Activated CD4-positive, alpha-beta T cell treated with anti-CD3 and anti-CD28 coated beads, Interleukin-2, amount 10 ng/mL, durations not matched to agents 7 days and 5 days (primary cell): Measurements from ENCODE around the gene UNC13C. TPM values are rescaled to one million over a fixed set of nuclear protein-coding genes. Genes with fewer than 3 reads are reported as not detected.

Experiments used
- CTCF ChIA-PET: fragments of 350-600 bp; sonication (Branson Sonifier 250); formaldehyde crosslinking; loops from one replicate; lab custom pipeline; 2021; ENCODE audit warnings: antibody characterized with exemption; lab: Charles Lee
- POLR2A ChIA-PET: fragments of 350-600 bp; sonication (Branson Sonifier 250); formaldehyde crosslinking; loops from one replicate; lab custom pipeline; 2021; ENCODE audit warnings: antibody characterized with exemption; lab: Charles Lee
- DNase-seq: peaks from one replicate; pipeline ENCODE4 v3.0.0-alpha.2; 2020
- H3K27ac Mint-ChIP-seq: one replicate; pipeline ENCODE4 v1.8.0; 2021; ENCODE audit warnings: mild to moderate bottlenecking, moderate library complexity, mixed read lengths
- H3K27me3 Mint-ChIP-seq: one replicate; pipeline ENCODE4 v1.8.0; 2021; ENCODE audit warnings: mixed read lengths
- H3K36me3 Mint-ChIP-seq: one replicate; pipeline ENCODE4 v1.8.0; 2021; ENCODE audit warnings: low read depth, mixed read lengths
- H3K4me1 Mint-ChIP-seq: one replicate; pipeline ENCODE4 v1.8.0; 2021; ENCODE audit warnings: mixed read lengths
- H3K4me3 Mint-ChIP-seq: one replicate; pipeline ENCODE4 v1.8.0; 2021; ENCODE audit warnings: mild to moderate bottlenecking, moderate library complexity, mixed read lengths
- H3K9me3 Mint-ChIP-seq: one replicate; pipeline ENCODE4 v1.8.0; 2021; ENCODE audit warnings: mixed read lengths
- total RNA-seq, 2 experiments: library from RNA; stranded (reverse); gene quantifications; one replicate each; pipeline ENCODE4 v1.2.3, GENCODE V29; 2021

UNC13C gene
- total RNA-seq, 2 experiments from 2014 or later = not detected

DNA sequence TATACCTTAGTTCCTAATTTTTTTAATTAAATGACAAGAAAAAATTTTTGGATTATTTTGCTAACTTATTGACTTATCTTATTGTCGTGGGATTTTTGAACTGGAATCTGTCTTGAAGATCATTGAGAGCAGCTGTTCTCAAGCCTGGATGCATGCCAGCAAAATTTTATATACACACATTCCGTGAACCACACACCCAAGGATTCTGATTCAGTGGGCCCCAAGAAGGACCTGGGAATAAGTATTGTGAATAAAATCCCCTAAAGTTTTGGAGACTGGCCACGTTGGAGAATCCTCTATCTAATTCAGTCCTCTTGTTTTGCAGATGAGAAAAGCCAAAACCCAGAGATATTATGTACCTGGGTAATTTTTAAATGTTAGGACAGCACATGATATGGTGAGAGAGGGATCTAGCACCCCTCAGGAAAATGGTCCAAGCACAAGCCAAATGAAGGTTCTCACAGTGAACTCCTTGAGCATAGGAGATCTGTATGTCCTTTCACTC, 55.2 kb downstream of the UNC13C start:
- CTCF ChIA-PET = no interaction called here
- H3K4me1 Mint-ChIP-seq = no peaks in the 10 kb centered on the region

DNA sequence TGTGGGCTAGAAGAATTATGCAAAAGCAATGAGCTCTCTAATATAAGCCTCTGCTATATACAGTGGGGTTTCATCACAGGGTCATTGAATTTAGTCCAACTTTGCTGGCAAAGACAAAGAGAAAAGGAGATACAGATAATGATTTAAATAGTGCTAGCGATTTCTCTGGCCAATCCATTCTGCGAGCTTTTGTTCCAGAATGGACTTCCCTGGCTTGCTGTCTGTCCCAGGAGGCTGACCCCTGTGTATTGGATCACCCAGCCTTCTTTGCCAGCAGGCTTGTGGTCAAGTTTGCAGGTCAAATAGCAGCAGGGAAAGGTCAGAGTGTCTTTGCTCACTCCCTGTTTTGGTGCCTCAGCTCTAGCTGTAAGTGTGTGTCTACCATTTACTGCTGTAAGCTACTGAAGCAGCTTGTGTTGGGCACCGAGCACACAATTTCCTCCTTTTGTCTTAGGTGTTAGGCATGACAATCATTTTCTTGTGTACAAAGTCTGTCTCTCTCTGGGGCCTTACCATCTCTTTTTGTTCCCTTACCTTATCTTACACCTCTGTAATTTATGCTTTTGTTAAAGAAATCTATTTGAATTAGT, 55.7 kb downstream of the UNC13C start:
- H3K4me1 Mint-ChIP-seq = no peaks in the 10 kb centered on the region
- H3K27ac Mint-ChIP-seq = no peak overlapping the region
- CTCF ChIA-PET = no interaction called here
- H3K4me3 Mint-ChIP-seq = no peak overlapping the region
- no peaks in the 10 kb centered on the region for H3K36me3 Mint-ChIP-seq
- no peak for DNase-seq
- POLR2A ChIA-PET = no interaction called here
- no peaks in the 10 kb centered on the region for H3K9me3 Mint-ChIP-seq
- H3K27me3 Mint-ChIP-seq = no peaks in the 10 kb centered on the region

More for the DNA sequence above, 55.2 kb downstream of the UNC13C start:
- H3K4me3 Mint-ChIP-seq = no peak overlapping the region
- no peaks in the 10 kb centered on the region for H3K27me3 Mint-ChIP-seq
- DNase-seq = no peak
- no peak overlapping the region for H3K27ac Mint-ChIP-seq
- H3K36me3 Mint-ChIP-seq = no peaks in the 10 kb centered on the region
- POLR2A ChIA-PET = no interaction called here
- H3K9me3 Mint-ChIP-seq = no peaks in the 10 kb centered on the region

GRCh38 chr15:54035616-54036015, 57.4 kb downstream of the UNC13C start:
- H3K27ac Mint-ChIP-seq = no peak overlapping the region
- H3K36me3 Mint-ChIP-seq = no peaks in the 10 kb centered on the region
- DNase-seq = no peak
- no peaks in the 10 kb centered on the region for H3K9me3 Mint-ChIP-seq
- ChIA-PET CTCF (no interaction called here), POLR2A (no interaction called here)
- H3K4me3 Mint-ChIP-seq = no peak overlapping the region
- H3K4me1 Mint-ChIP-seq = no peaks in the 10 kb centered on the region
- no peaks in the 10 kb centered on the region for H3K27me3 Mint-ChIP-seq

DNA sequence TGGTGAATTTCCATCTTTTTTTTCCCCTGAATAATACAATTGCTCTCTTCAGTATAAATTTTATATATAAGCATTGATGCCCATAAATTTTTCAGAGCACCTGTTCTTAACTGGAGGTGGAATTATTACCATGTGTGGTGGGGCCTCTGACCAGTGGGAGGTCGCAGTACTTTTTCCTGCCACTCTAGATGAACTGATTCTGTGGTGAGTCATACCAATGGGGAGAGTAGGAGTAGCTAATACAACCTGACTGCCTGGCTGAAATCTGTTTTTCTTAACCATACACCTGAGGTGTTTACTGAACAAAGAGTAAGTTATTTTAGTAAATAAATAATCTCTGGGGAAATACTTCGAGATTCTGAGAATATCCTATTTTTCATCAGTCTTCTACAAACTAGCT, 67.2 kb downstream of the UNC13C start:
- Mint-ChIP-seq H3K36me3 (no peaks in the 10 kb centered on the region), H3K4me3 (no peak overlapping the region), H3K9me3 (no peaks in the 10 kb centered on the region), H3K4me1 (no peaks in the 10 kb centered on the region), H3K27me3 (no peaks in the 10 kb centered on the region), H3K27ac (no peak overlapping the region)
- DNase-seq = no peak
- ChIA-PET CTCF (no interaction called here), POLR2A (no interaction called here)

GRCh38 chr15:54046093-54046492, 67.9 kb downstream of the UNC13C start:
- DNase-seq = no peak
- Mint-ChIP-seq H3K27ac (no peak overlapping the region), H3K4me1 (no peaks in the 10 kb centered on the region), H3K4me3 (no peak overlapping the region), H3K9me3 (no peaks in the 10 kb centered on the region), H3K36me3 (no peaks in the 10 kb centered on the region), H3K27me3 (no peaks in the 10 kb centered on the region)
- ChIA-PET CTCF (no interaction called here), POLR2A (no interaction called here)

DNA sequence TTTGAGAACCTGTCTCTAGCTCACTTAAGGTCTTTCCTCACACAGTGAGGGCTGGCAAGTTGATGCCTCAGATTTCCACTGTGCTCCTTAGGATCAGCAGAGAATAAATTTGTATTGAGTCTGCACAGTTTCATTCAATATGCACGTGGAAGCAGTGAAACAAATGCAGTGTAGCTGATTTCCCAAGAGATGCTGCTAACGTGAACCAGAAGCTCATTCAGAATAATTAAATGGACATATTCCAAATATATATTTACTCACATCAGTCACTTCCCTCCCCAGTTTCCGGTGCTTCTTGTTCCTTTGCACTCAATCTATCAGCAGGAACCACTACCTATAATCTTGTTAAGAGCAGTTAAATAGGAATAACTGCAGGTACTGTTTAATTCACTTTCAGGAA, 86.1 kb downstream of the UNC13C start:
- CTCF ChIA-PET = no interaction called here
- H3K27me3 Mint-ChIP-seq = no peaks in the 10 kb centered on the region
- DNase-seq = no peak
- POLR2A ChIA-PET = no interaction called here
- H3K4me1 Mint-ChIP-seq = no peaks in the 10 kb centered on the region
- no peaks in the 10 kb centered on the region for H3K9me3 Mint-ChIP-seq
- H3K27ac Mint-ChIP-seq = no peak overlapping the region
- H3K36me3 Mint-ChIP-seq = no peaks in the 10 kb centered on the region
- H3K4me3 Mint-ChIP-seq = no peak overlapping the region

- Mint-ChIP-seq H3K4me1 (no peaks in the 10 kb centered on the region), H3K27ac (no peak overlapping the region), H3K4me3 (no peak overlapping the region), H3K9me3 (no peaks in the 10 kb centered on the region), H3K27me3 (no peaks in the 10 kb centered on the region), H3K36me3 (no peaks in the 10 kb centered on the region)
- CTCF ChIA-PET = no interaction called here
- POLR2A ChIA-PET = no interaction called here
- DNase-seq = no peak
Observed at GRCh38 chr15:54066403-54066802, 88.2 kb downstream of the UNC13C start.

DNA sequence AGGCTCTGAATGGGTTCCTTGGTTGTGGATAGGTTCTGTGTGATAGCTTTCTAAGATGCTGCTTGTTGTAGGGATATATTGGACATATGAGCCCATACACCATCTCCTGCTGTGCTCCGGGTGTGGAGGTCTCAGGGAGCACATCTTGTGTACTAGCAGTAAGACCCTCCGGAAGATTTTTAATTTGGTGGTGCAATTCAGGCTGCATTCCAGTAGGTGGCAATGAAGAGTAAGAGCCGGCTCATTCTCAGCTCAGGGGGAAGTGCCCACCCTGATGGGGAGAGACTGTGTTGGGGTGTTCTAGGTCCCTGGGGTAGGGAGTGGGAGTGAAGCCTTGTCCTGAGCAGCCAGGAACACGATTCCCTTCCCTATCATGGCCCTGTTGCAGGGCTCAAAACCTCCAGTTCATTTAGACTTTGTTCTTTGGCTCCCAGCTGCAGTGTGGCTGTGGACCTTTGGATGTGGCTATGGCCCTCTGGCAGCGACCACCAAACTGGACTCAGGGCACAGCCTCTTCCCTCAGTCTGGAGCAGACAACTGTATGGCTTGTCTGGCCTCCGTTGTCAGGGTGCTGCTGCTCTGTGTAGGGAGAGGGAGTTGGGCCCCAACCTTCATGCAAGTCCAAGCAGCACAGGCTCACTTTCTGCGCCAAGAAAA, 104.7 kb downstream of the UNC13C start:
- no peak overlapping the region for H3K27ac Mint-ChIP-seq
- ChIA-PET POLR2A (interaction anchor here (0.6 kb wide), 1 partner anchor 644 kb away, joined by 3 read pairs; no protein-coding TSS in a partner anchor), CTCF (interaction anchor here (0.6 to 0.9 kb wide), 2 partner anchors 1357 to 1610 kb away, joined by 3 read pairs; no protein-coding TSS in a partner anchor)
- H3K9me3 Mint-ChIP-seq = peaks cover 4% of the 10 kb centered on the region
- H3K4me1 Mint-ChIP-seq = no peaks in the 10 kb centered on the region
- peak; percentile 8 for DNase-seq
- no peak overlapping the region for H3K4me3 Mint-ChIP-seq
- H3K36me3 Mint-ChIP-seq = no peaks in the 10 kb centered on the region
- H3K27me3 Mint-ChIP-seq = no peaks in the 10 kb centered on the region

DNA sequence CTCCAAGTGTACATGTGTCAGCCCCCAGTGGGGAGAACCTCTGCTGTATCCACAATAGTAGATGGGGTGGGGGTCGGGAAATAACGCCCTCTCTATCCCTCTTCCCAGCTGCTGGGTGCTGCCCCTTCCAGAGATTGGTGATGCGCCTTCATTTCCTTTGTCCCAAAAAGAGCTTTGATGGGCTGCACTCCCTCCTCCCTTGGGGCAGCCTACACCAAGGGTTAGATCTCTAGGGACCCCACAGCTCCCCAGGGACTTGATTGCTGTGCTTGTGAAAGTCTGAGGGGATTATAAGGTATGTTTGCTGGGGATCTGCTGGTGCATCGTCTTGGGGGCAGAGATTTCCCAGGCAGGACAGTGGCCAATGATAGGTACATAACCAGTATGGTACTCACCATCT, 105.3 kb downstream of the UNC13C start:
- Mint-ChIP-seq H3K4me3 (no peak overlapping the region), H3K4me1 (no peaks in the 10 kb centered on the region), H3K36me3 (no peaks in the 10 kb centered on the region), H3K27me3 (no peaks in the 10 kb centered on the region), H3K9me3 (peaks cover 2% of the 10 kb centered on the region), H3K27ac (no peak overlapping the region)
- POLR2A ChIA-PET = interaction anchor here (0.6 kb wide), 1 partner anchor 645 kb away, joined by 3 read pairs; no protein-coding TSS in a partner anchor
- no peak for DNase-seq
- CTCF ChIA-PET = interaction anchor here (0.6 to 0.9 kb wide), 2 partner anchors 1356 to 1609 kb away, joined by 3 read pairs; no protein-coding TSS in a partner anchor

DNA sequence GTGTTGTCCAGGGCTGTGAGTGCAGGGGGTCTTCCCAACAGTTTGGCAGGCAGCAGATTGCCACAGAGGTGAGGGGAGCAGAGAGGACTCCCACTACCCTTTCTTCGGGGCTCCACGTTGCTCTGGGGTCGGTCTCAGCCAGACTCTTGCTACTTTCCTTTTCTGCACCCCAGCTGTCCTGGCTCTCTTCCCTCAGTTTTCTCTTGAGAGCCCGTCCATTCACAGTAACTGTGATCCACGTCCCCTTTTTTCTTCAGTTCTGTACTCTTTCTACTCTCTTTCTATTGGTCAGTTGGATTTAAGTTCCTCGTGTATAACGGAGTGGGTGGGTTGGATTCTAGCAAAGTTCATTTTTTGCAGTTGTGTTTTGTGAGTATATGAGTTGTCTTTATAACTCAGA, 105.8 kb downstream of the UNC13C start:
- Mint-ChIP-seq H3K27ac (no peak overlapping the region), H3K4me3 (no peak overlapping the region), H3K9me3 (no peaks in the 10 kb centered on the region), H3K4me1 (no peaks in the 10 kb centered on the region), H3K36me3 (no peaks in the 10 kb centered on the region), H3K27me3 (no peaks in the 10 kb centered on the region)
- POLR2A ChIA-PET = no interaction called here
- DNase-seq = no peak
- CTCF ChIA-PET = no interaction called here

DNA sequence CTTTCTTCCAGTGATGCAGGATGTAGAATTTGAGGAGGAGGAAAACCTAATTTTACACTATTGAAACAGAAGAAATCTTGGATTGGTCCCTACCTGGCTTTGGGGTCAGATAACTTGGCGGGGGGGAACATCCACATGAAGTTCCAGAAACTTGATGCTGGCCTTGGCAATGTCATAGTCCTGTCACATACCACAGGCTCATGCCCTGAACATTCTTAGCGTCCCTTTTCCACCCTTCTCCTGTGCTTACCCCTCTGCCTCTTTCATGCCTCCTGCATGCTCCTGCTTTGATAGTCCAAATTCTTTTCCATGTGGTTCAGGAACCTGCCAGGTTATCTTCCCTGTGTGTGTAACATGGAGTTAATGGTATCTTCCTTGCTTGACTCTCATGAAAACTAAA, 110.6 kb downstream of the UNC13C start:
- Mint-ChIP-seq H3K4me3 (no peak overlapping the region), H3K36me3 (no peaks in the 10 kb centered on the region), H3K9me3 (no peaks in the 10 kb centered on the region), H3K27me3 (no peaks in the 10 kb centered on the region), H3K27ac (no peak overlapping the region), H3K4me1 (no peaks in the 10 kb centered on the region)
- no peak for DNase-seq
- ChIA-PET CTCF (no interaction called here), POLR2A (no interaction called here)

DNA sequence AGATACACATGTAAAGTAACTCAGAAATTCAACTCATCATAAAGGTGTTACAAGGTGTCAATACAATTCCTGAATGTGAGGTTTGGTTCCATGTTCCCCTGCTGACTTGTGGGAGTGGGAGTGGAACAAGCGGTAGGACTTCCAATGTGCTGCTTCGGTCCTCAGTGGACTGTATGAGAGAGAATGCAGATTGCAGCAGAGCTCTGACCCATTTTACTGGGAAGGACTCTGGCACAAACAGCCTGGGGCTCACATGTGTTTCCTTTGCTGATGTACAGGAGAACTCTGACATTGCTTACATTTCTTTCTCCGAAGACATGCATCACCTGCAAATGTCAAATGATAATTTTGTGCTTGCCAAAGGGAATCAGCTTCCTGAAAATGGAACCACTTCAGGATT, 111.5 kb downstream of the UNC13C start:
- H3K27me3 Mint-ChIP-seq = no peaks in the 10 kb centered on the region
- no peaks in the 10 kb centered on the region for H3K36me3 Mint-ChIP-seq
- ChIA-PET CTCF (no interaction called here), POLR2A (no interaction called here)
- H3K4me1 Mint-ChIP-seq = no peaks in the 10 kb centered on the region
- H3K27ac Mint-ChIP-seq = no peak overlapping the region
- DNase-seq = no peak
- H3K9me3 Mint-ChIP-seq = no peaks in the 10 kb centered on the region
- no peak overlapping the region for H3K4me3 Mint-ChIP-seq

DNA sequence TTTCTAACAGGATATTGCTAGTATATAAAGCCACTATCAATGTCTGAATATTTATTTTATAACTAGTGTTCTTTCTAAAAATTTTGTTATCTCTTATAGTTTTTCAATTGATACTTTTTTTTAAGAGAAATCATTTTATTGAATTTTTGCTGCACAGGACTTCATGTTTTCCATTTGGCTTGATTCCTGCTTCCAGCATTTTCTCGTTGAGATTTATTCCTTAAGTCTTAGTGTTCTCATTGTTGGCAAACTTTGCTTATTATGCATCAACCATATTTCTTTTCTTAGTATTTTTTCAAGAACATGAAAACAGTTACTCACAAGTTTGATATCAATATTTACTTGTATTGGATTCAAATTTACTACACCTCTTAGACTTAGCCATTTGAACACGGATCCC, 113.4 kb downstream of the UNC13C start:
- H3K36me3 Mint-ChIP-seq = no peaks in the 10 kb centered on the region
- POLR2A ChIA-PET = no interaction called here
- CTCF ChIA-PET = no interaction called here
- no peak for DNase-seq
- no peaks in the 10 kb centered on the region for H3K9me3 Mint-ChIP-seq
- no peak overlapping the region for H3K4me3 Mint-ChIP-seq
- H3K4me1 Mint-ChIP-seq = no peaks in the 10 kb centered on the region
- no peak overlapping the region for H3K27ac Mint-ChIP-seq
- no peaks in the 10 kb centered on the region for H3K27me3 Mint-ChIP-seq
